ENCODE data around the gene SNN.

SNN gene

GRCh38 chr16:11699234-11699894, 31.1 kb downstream of the SNN start:
- Histone ChIP-seq H4K12ac (ENCODE audit: low read depth, low read length) (no peak overlapping the region), H3K23ac (ENCODE audit: low read length) (no peak overlapping the region), H4K91ac (ENCODE audit: low read depth, low read length) (no peak overlapping the region), H3K36me3 (ENCODE audit: control insufficient read depth in 1 of 2, insufficient read depth in 2 of 2, low read length in 2 of 2) (peaks cover 31 to 36% of the 10 kb centered on the region in 2 experiments), H2BK5ac (ENCODE audit: low read depth, low read length, poor library complexity) (no peak overlapping the region), H3K4ac (ENCODE audit: low read depth, low read length) (no peak overlapping the region), H2BK12ac (ENCODE audit: low read length) (no peak overlapping the region), H3K79me1 (ENCODE audit: low read length) (no peaks in the 10 kb centered on the region), H3K4me1 (ENCODE audit: control insufficient read depth in 1 of 2, insufficient read depth in 2 of 2, low read length in 2 of 2) (no peaks in the 10 kb centered on the region), H3K9me3 (ENCODE audit: insufficient read depth, low read depth, low read length) (no peaks in the 10 kb centered on the region), H3K27ac (ENCODE audit: low read depth, low read length) (no peak overlapping the region), H2AFZ (ENCODE audit: insufficient read depth, low read length, poor library complexity) (no peak overlapping the region), H3K27me3 (ENCODE audit: insufficient read depth, low read length) (no peaks in the 10 kb centered on the region), H3K4me2 (ENCODE audit: low read length) (no peak overlapping the region), H2AK5ac (ENCODE audit: low read length) (no peak overlapping the region), H3K4me3 (ENCODE audit: low read depth, low read length) (no peak overlapping the region), H3K9ac (ENCODE audit: low read length) (no peak overlapping the region), H3K79me2 (ENCODE audit: control insufficient read depth, insufficient read depth, low read length, poor library complexity) (no peaks in the 10 kb centered on the region), H3K18ac (ENCODE audit: low read length) (no peak overlapping the region), H3K14ac (ENCODE audit: low read length) (no peak overlapping the region), H2BK120ac (ENCODE audit: insufficient read depth, low read length, poor library complexity) (no peak overlapping the region), H4K8ac (ENCODE audit: low read depth, low read length) (no peak overlapping the region)
- DNase-seq: no peak
- 100% methylated on average over 1 of the region's 10 CpGs for WGBS (ENCODE audit: extremely low coverage, insufficient coverage, insufficient read length)

GRCh38 chr16:11700264-11701029, 32.2 kb downstream of the SNN start:
- H4K91ac ChIP-seq (ENCODE audit: low read depth, low read length): no peak overlapping the region
- no peak overlapping the region for H2BK12ac ChIP-seq (ENCODE audit: low read length)
- H4K12ac ChIP-seq (ENCODE audit: low read depth, low read length): no peak overlapping the region
- no peak overlapping the region for H2BK5ac ChIP-seq (ENCODE audit: low read depth, low read length, poor library complexity)
- no peak overlapping the region for H4K8ac ChIP-seq (ENCODE audit: low read depth, low read length)
- H3K4me3 ChIP-seq (ENCODE audit: low read depth, low read length): no peak overlapping the region
- peaks cover 28 to 30% of the 10 kb centered on the region in 2 experiments for H3K36me3 ChIP-seq (ENCODE audit: control insufficient read depth in 1 of 2, insufficient read depth in 2 of 2, low read length in 2 of 2)
- no peak overlapping the region for H3K9ac ChIP-seq (ENCODE audit: low read length)
- H3K23ac ChIP-seq (ENCODE audit: low read length): no peak overlapping the region
- no peaks in the 10 kb centered on the region for H3K79me1 ChIP-seq (ENCODE audit: low read length)
- H3K18ac ChIP-seq (ENCODE audit: low read length): no peak overlapping the region
- DNase-seq: no peak
- H3K4me2 ChIP-seq (ENCODE audit: low read length): no peak overlapping the region
- no peak overlapping the region for H2BK120ac ChIP-seq (ENCODE audit: insufficient read depth, low read length, poor library complexity)
- H3K9me3 ChIP-seq (ENCODE audit: insufficient read depth, low read depth, low read length): no peaks in the 10 kb centered on the region
- no peaks in the 10 kb centered on the region for H3K79me2 ChIP-seq (ENCODE audit: control insufficient read depth, insufficient read depth, low read length, poor library complexity)
- H3K14ac ChIP-seq (ENCODE audit: low read length): no peak overlapping the region
- no peaks in the 10 kb centered on the region for H3K4me1 ChIP-seq (ENCODE audit: control insufficient read depth in 1 of 2, insufficient read depth in 2 of 2, low read length in 2 of 2)
- H2AK5ac ChIP-seq (ENCODE audit: low read length): no peak overlapping the region
- WGBS (ENCODE audit: extremely low coverage, insufficient coverage, insufficient read length): no CpG with 5 or more reads among the region's 9 CpGs
- H3K27ac ChIP-seq (ENCODE audit: low read depth, low read length): no peak overlapping the region
- no peak overlapping the region for H3K4ac ChIP-seq (ENCODE audit: low read depth, low read length)
- no peaks in the 10 kb centered on the region for H3K27me3 ChIP-seq (ENCODE audit: insufficient read depth, low read length)
- H2AFZ ChIP-seq (ENCODE audit: insufficient read depth, low read length, poor library complexity): no peak overlapping the region

- Histone ChIP-seq H2AK5ac (ENCODE audit: low read length) (no peak overlapping the region), H3K4me1 (ENCODE audit: control insufficient read depth in 1 of 2, insufficient read depth in 2 of 2, low read length in 2 of 2) (no peaks in the 10 kb centered on the region), H3K4me3 (ENCODE audit: low read depth, low read length) (no peak overlapping the region), H2BK5ac (ENCODE audit: low read depth, low read length, poor library complexity) (no peak overlapping the region), H3K36me3 (ENCODE audit: control insufficient read depth in 1 of 2, insufficient read depth in 2 of 2, low read length in 2 of 2) (peaks cover 4 to 11% of the 10 kb centered on the region in 2 experiments), H3K27me3 (ENCODE audit: insufficient read depth, low read length) (no peaks in the 10 kb centered on the region), H3K18ac (ENCODE audit: low read length) (no peak overlapping the region), H2BK12ac (ENCODE audit: low read length) (no peak overlapping the region), H3K9me3 (ENCODE audit: insufficient read depth, low read depth, low read length) (no peaks in the 10 kb centered on the region), H4K91ac (ENCODE audit: low read depth, low read length) (no peak overlapping the region), H3K14ac (ENCODE audit: low read length) (no peak overlapping the region), H3K79me1 (ENCODE audit: low read length) (no peaks in the 10 kb centered on the region), H3K4ac (ENCODE audit: low read depth, low read length) (no peak overlapping the region), H4K8ac (ENCODE audit: low read depth, low read length) (no peak overlapping the region), H2AFZ (ENCODE audit: insufficient read depth, low read length, poor library complexity) (no peak overlapping the region), H3K79me2 (ENCODE audit: control insufficient read depth, insufficient read depth, low read length, poor library complexity) (no peaks in the 10 kb centered on the region), H4K12ac (ENCODE audit: low read depth, low read length) (no peak overlapping the region), H2BK120ac (ENCODE audit: insufficient read depth, low read length, poor library complexity) (no peak overlapping the region), H3K27ac (ENCODE audit: low read depth, low read length) (no peak overlapping the region), H3K23ac (ENCODE audit: low read length) (no peak overlapping the region), H3K9ac (ENCODE audit: low read length) (no peak overlapping the region), H3K4me2 (ENCODE audit: low read length) (no peak overlapping the region)
- DNase-seq: no peak
- 100% methylated on average over 1 of the region's 6 CpGs for WGBS (ENCODE audit: extremely low coverage, insufficient coverage, insufficient read length)
Observed at GRCh38 chr16:11705311-11706025, 37.2 kb downstream of the SNN start.

- Histone ChIP-seq H2AFZ (ENCODE audit: insufficient read depth, low read length, poor library complexity) (no peak overlapping the region), H4K12ac (ENCODE audit: low read depth, low read length) (no peak overlapping the region), H3K14ac (ENCODE audit: low read length) (no peak overlapping the region), H3K27me3 (ENCODE audit: insufficient read depth, low read length) (no peaks in the 10 kb centered on the region), H3K4me3 (ENCODE audit: low read depth, low read length) (no peak overlapping the region), H2AK5ac (ENCODE audit: low read length) (no peak overlapping the region), H3K9me3 (ENCODE audit: insufficient read depth, low read depth, low read length) (no peaks in the 10 kb centered on the region), H3K9ac (ENCODE audit: low read length) (no peak overlapping the region), H2BK12ac (ENCODE audit: low read length) (no peak overlapping the region), H2BK120ac (ENCODE audit: insufficient read depth, low read length, poor library complexity) (no peak overlapping the region), H3K4ac (ENCODE audit: low read depth, low read length) (no peak overlapping the region), H3K79me2 (ENCODE audit: control insufficient read depth, insufficient read depth, low read length, poor library complexity) (no peaks in the 10 kb centered on the region), H3K4me1 (ENCODE audit: control insufficient read depth in 1 of 2, insufficient read depth in 2 of 2, low read length in 2 of 2) (no peaks in the 10 kb centered on the region), H4K8ac (ENCODE audit: low read depth, low read length) (no peak overlapping the region), H3K23ac (ENCODE audit: low read length) (no peak overlapping the region), H2BK5ac (ENCODE audit: low read depth, low read length, poor library complexity) (no peak overlapping the region), H3K18ac (ENCODE audit: low read length) (no peak overlapping the region), H3K27ac (ENCODE audit: low read depth, low read length) (no peak overlapping the region), H3K4me2 (ENCODE audit: low read length) (no peak overlapping the region), H3K36me3 (ENCODE audit: control insufficient read depth in 1 of 2, insufficient read depth in 2 of 2, low read length in 2 of 2) (peaks cover 5 to 14% of the 10 kb centered on the region in 2 experiments), H3K79me1 (ENCODE audit: low read length) (no peaks in the 10 kb centered on the region), H4K91ac (ENCODE audit: low read depth, low read length) (no peak overlapping the region)
- WGBS (ENCODE audit: extremely low coverage, insufficient coverage, insufficient read length): no CpG with 5 or more reads among the region's 5 CpGs
- DNase-seq: no peak
Observed at GRCh38 chr16:11706180-11706742, 38.0 kb downstream of the SNN start.

All from trophoblast cell (in vitro differentiated cells and primary cell).